HepG2 (cell line): ENCODE data around the gene ARFGEF3. TPM values are rescaled to one million over a fixed set of nuclear protein-coding genes. Genes with fewer than 3 reads are reported as not detected.
A peak's percentile ranks its signal among the peaks of the same experiment; 100 is the strongest.

Experiments used
- BCL3 ChIP-seq: sonication (generic); formaldehyde crosslinking; IDR thresholded peaks from 2 replicates; pipeline ENCODE4 v1.5.1; 2020; ENCODE audit warnings: mild to moderate bottlenecking, missing genetic modification reagents, moderate library complexity
- CBX1 ChIP-seq: IDR thresholded peaks from one replicate; pipeline ENCODE4 v1.6.1; 2016; ENCODE audit warnings: antibody characterized with exemption, low read depth
- DMAP1 ChIP-seq: IDR thresholded peaks from 2 replicates; pipeline ENCODE4 v1.6.1; 2016
- HBP1 ChIP-seq: IDR thresholded peaks from 2 replicates; pipeline ENCODE4 v1.6.1; 2016; ENCODE audit warnings: low read depth, control low read depth
- NCOA1 ChIP-seq: sonication (generic); formaldehyde crosslinking; IDR thresholded peaks from 2 replicates; pipeline ENCODE4 v1.9.0; 2021; ENCODE audit warnings: missing genetic modification reagents
- NCOA2 ChIP-seq: sonication (generic); formaldehyde crosslinking; IDR thresholded peaks from 2 replicates; pipeline ENCODE4 v1.8.0; 2022; ENCODE audit warnings: inconsistent platforms
- NFAT5 ChIP-seq: sonication (generic); formaldehyde crosslinking; IDR thresholded peaks from 2 replicates; pipeline ENCODE4 v1.4.0; 2020; ENCODE audit warnings: missing genetic modification reagents
- NFE2L2 ChIP-seq: fragments of 150-350 bp; IDR thresholded peaks from 2 replicates; pipeline ENCODE4 v1.6.1; 2014; ENCODE audit warnings: low read length
- SAFB2 ChIP-seq: sonication (generic); formaldehyde crosslinking; IDR thresholded peaks from 2 replicates; pipeline ENCODE4 v1.5.1; 2020; ENCODE audit warnings: missing genetic modification reagents, low read depth, mild to moderate bottlenecking, borderline replicate concordance
- TIGD3 ChIP-seq: sonication (generic); formaldehyde crosslinking; IDR thresholded peaks from 2 replicates; pipeline ENCODE4 v1.5.1; 2020; ENCODE audit warnings: mild to moderate bottlenecking, missing genetic modification reagents, borderline replicate concordance
- ZBTB43 ChIP-seq: sonication (generic); formaldehyde crosslinking; conservative IDR thresholded peaks from 2 replicates; pipeline ENCODE4 v1.4.0; 2020; ENCODE audit warnings: missing genetic modification reagents
- ZGPAT ChIP-seq: IDR thresholded peaks from 2 replicates; pipeline ENCODE4 v1.6.1; 2016; ENCODE audit warnings: mild to moderate bottlenecking
- ZNF225 ChIP-seq: sonication (generic); formaldehyde crosslinking; IDR thresholded peaks from 2 replicates; pipeline ENCODE4 v1.4.0; 2020; ENCODE audit warnings: mild to moderate bottlenecking, missing genetic modification reagents
- ZNF335 ChIP-seq: sonication (generic); formaldehyde crosslinking; IDR thresholded peaks from 2 replicates; pipeline ENCODE4 v1.4.0; 2020; ENCODE audit warnings: missing genetic modification reagents
- ZNF776 ChIP-seq: sonication (generic); formaldehyde crosslinking; IDR thresholded peaks from 2 replicates; pipeline ENCODE4 v1.4.0; 2020; ENCODE audit warnings: mild to moderate bottlenecking, missing genetic modification reagents
- polyA plus RNA-seq, 8 experiments: library from polyadenylated mRNA; depleted of rRNA in 3 of 8; stranded (reverse) in 7 of 8; unstranded in 1 of 8; fragments of >200 nt; fragmentation: Illumina TruSeq in 4 of 8; extraction: Trizol in 4 of 8; gene quantifications; 2 replicates each; pipeline versions ENCODE4 v1.2.1 to v1.2.3, GENCODE V29; 2011 to 2016; ENCODE audit warnings: low read depth in 4 of 8, missing spikeins in 1 of 8, mixed read lengths in 1 of 8; ENCODE audit not compliant: insufficient read depth in 1 of 8
- total RNA-seq, 5 experiments: library from RNA; depleted of rRNA; stranded (reverse); fragments of >200 nt; fragmentation: Illumina TruSeq; extraction: Trizol; gene quantifications; 2 replicates each; pipeline ENCODE4 v1.2.3, GENCODE V29; 2016; ENCODE audit warnings: low read depth in 1 of 5

Gene ARFGEF3
- total and polyA plus RNA-seq, 2 of the 13 experiments (the other 11 are each of a cell fraction or from before 2014, with no cell fraction given), result 0.60 to 2.6 TPM

GRCh38 chr6:138162111-138162954, 594 bp downstream of the ARFGEF3 start (continued):
- no peak for TF ChIP-seq NFE2L2
- TF ChIP-seq ZNF335 (CRISPR knock-in tag), result no peak
- peak; percentile 32; the same call in 1 of the 2 replicates for TF ChIP-seq ZGPAT
- TF ChIP-seq HBP1 (CRISPR knock-in tag), result no peak
- TF ChIP-seq NFAT5 (CRISPR knock-in tag), result no peak
- TF ChIP-seq TIGD3 (CRISPR knock-in tag), result no peak
- TF ChIP-seq CBX1, result no peak
- no peak; the same call in 1 of the 2 replicates for TF ChIP-seq NCOA1
- no peak for TF ChIP-seq ZNF776 (CRISPR knock-in tag)
- peak; percentile 60; the same call in 1 of the 2 replicates for TF ChIP-seq ZNF225 (CRISPR knock-in tag)
- peak; percentile 39 for TF ChIP-seq DMAP1 (CRISPR knock-in tag)
- 0 out of 2 replicates have a peak, but pooled peaks have one; percentile 57 for TF ChIP-seq ZBTB43 (CRISPR knock-in tag)
- TF ChIP-seq SAFB2 (CRISPR knock-in tag), result 0 out of 2 replicates have a peak, but pooled peaks have one; percentile 37
- no peak for TF ChIP-seq NCOA2 (CRISPR knock-in tag)
- TF ChIP-seq BCL3 (CRISPR knock-in tag), result no peak
